ENCODE measurements around the gene PAIP2B.
A peak's percentile ranks its signal among the peaks of the same experiment; 100 is the strongest.
"Not testable (repeated sequence)": the region's sequence is repeated elsewhere in the genome, so short reads cannot be mapped to it uniquely, and the experiment has no call there.

PAIP2B gene

GRCh38 chr2:71190656-71191569 lies 36.0 kb downstream of the PAIP2B start:
- Mint-ChIP-seq H3K36me3 (ENCODE audit: low read depth) (peaks cover under 1% of the 10 kb centered on the region), H3K4me3 (no peak overlapping the region), H3K27me3 (no peaks in the 10 kb centered on the region), H3K27ac (no peak overlapping the region), H3K4me1 (no peaks in the 10 kb centered on the region), H3K9me3 (no peaks in the 10 kb centered on the region)
- DNase-seq (no peak), ATAC-seq (no peak)

GRCh38 chr2:71187589-71187988 lies 39.3 kb downstream of the PAIP2B start:
- no peaks in the 10 kb centered on the region for H3K9me3 Mint-ChIP-seq
- no peak overlapping the region for H3K4me3 Mint-ChIP-seq

GRCh38 chr2:71186973-71187372 lies 39.9 kb downstream of the PAIP2B start:
- no peak for ATAC-seq
- Mint-ChIP-seq H3K4me3 (no peak overlapping the region), H3K9me3 (no peaks in the 10 kb centered on the region), H3K4me1 (no peaks in the 10 kb centered on the region), H3K36me3 (ENCODE audit: low read depth) (no peaks in the 10 kb centered on the region), H3K27me3 (no peaks in the 10 kb centered on the region), H3K27ac (no peak overlapping the region)
- no peak for DNase-seq

More at GRCh38 chr2:71187589-71187988, 39.3 kb downstream of the PAIP2B start:
- H3K4me1 Mint-ChIP-seq: no peaks in the 10 kb centered on the region
- ATAC-seq (no peak), DNase-seq (no peak)
- H3K27me3 Mint-ChIP-seq: no peaks in the 10 kb centered on the region
- H3K27ac Mint-ChIP-seq: no peak overlapping the region
- H3K36me3 Mint-ChIP-seq (ENCODE audit: low read depth): no peaks in the 10 kb centered on the region

GRCh38 chr2:71183306-71184115 lies 43.4 kb downstream of the PAIP2B start:
- not testable (repeated sequence) for H3K4me3 Mint-ChIP-seq; H3K27me3 Mint-ChIP-seq; H3K9me3 Mint-ChIP-seq; H3K4me1 Mint-ChIP-seq; H3K36me3 Mint-ChIP-seq (ENCODE audit: low read depth); DNase-seq; ATAC-seq; H3K27ac Mint-ChIP-seq

- no peak for ATAC-seq
- DNase-seq: no peak
- no peaks in the 10 kb centered on the region for H3K27me3 Mint-ChIP-seq
- no peaks in the 10 kb centered on the region for H3K36me3 Mint-ChIP-seq (ENCODE audit: low read depth)
- no peaks in the 10 kb centered on the region for H3K4me1 Mint-ChIP-seq
- no peak overlapping the region for H3K27ac Mint-ChIP-seq
- H3K4me3 Mint-ChIP-seq: no peak overlapping the region
- H3K9me3 Mint-ChIP-seq: no peaks in the 10 kb centered on the region
Observed at GRCh38 chr2:71181316-71181715, 45.6 kb downstream of the PAIP2B start.

GRCh38 chr2:71178836-71179235 lies 48.1 kb downstream of the PAIP2B start:
- not testable (repeated sequence) for ATAC-seq; H3K4me3 Mint-ChIP-seq; DNase-seq; H3K27ac Mint-ChIP-seq; H3K36me3 Mint-ChIP-seq (ENCODE audit: low read depth); H3K27me3 Mint-ChIP-seq; H3K9me3 Mint-ChIP-seq
- H3K4me1 Mint-ChIP-seq: peaks cover 11% of the 10 kb centered on the region

GRCh38 chr2:71174207-71174606 lies 52.7 kb downstream of the PAIP2B start:
- peaks cover 3% of the 10 kb centered on the region for H3K27me3 Mint-ChIP-seq
- DNase-seq (no peak), ATAC-seq (no peak)
- H3K36me3 Mint-ChIP-seq (ENCODE audit: low read depth): no peaks in the 10 kb centered on the region
- H3K27ac Mint-ChIP-seq: peak overlapping the region; percentile 28
- no peaks in the 10 kb centered on the region for H3K9me3 Mint-ChIP-seq
- no peak overlapping the region for H3K4me3 Mint-ChIP-seq
- peaks cover 14% of the 10 kb centered on the region for H3K4me1 Mint-ChIP-seq

GRCh38 chr2:71173096-71173495 lies 53.8 kb downstream of the PAIP2B start:
- no peaks in the 10 kb centered on the region for H3K36me3 Mint-ChIP-seq (ENCODE audit: low read depth)
- H3K27ac Mint-ChIP-seq: no peak overlapping the region
- no peak for DNase-seq
- no peak overlapping the region for H3K4me3 Mint-ChIP-seq
- peaks cover 3% of the 10 kb centered on the region for H3K27me3 Mint-ChIP-seq
- peaks cover 14% of the 10 kb centered on the region for H3K4me1 Mint-ChIP-seq
- H3K9me3 Mint-ChIP-seq: no peaks in the 10 kb centered on the region
- no peak for ATAC-seq

GRCh38 chr2:71166812-71167211 lies 60.1 kb downstream of the PAIP2B start:
- Mint-ChIP-seq H3K27me3 (no peaks in the 10 kb centered on the region), H3K4me3 (no peak overlapping the region), H3K36me3 (ENCODE audit: low read depth) (no peaks in the 10 kb centered on the region), H3K9me3 (no peaks in the 10 kb centered on the region), H3K4me1 (peaks cover 2% of the 10 kb centered on the region), H3K27ac (no peak overlapping the region)
- DNase-seq (no peak), ATAC-seq (peak; percentile 65)

- no peaks in the 10 kb centered on the region for H3K36me3 Mint-ChIP-seq (ENCODE audit: low read depth)
Observed at GRCh38 chr2:71157124-71157793, 69.6 kb downstream of the PAIP2B start.

GRCh38 chr2:71156573-71156972 lies 70.3 kb downstream of the PAIP2B start:
- Mint-ChIP-seq H3K27ac (no peak overlapping the region), H3K4me3 (no peak overlapping the region), H3K36me3 (ENCODE audit: low read depth) (no peaks in the 10 kb centered on the region), H3K27me3 (peaks cover 6% of the 10 kb centered on the region), H3K9me3 (no peaks in the 10 kb centered on the region), H3K4me1 (peaks cover 3% of the 10 kb centered on the region)
- no peak for ATAC-seq
- no peak for DNase-seq

More at GRCh38 chr2:71157124-71157793, 69.6 kb downstream of the PAIP2B start:
- Mint-ChIP-seq H3K4me3 (no peak overlapping the region), H3K27me3 (peaks cover 6% of the 10 kb centered on the region), H3K4me1 (peaks cover 3% of the 10 kb centered on the region), H3K27ac (no peak overlapping the region), H3K9me3 (no peaks in the 10 kb centered on the region)
- DNase-seq (peak; percentile 77), ATAC-seq (peak; percentile 89)

- Mint-ChIP-seq H3K4me3 (no peak overlapping the region), H3K27me3 (peaks cover 6% of the 10 kb centered on the region), H3K36me3 (ENCODE audit: low read depth) (no peaks in the 10 kb centered on the region), H3K9me3 (no peaks in the 10 kb centered on the region), H3K4me1 (peaks cover 3% of the 10 kb centered on the region), H3K27ac (no peak overlapping the region)
- ATAC-seq (no peak), DNase-seq (no peak)
Observed at GRCh38 chr2:71155846-71156245, 71.1 kb downstream of the PAIP2B start.

GRCh38 chr2:71154798-71155197 lies 72.1 kb downstream of the PAIP2B start:
- H3K4me1 Mint-ChIP-seq: peaks cover 3% of the 10 kb centered on the region
- DNase-seq (peak; percentile 11), ATAC-seq (peak; percentile 63)
- H3K9me3 Mint-ChIP-seq: no peaks in the 10 kb centered on the region
- H3K4me3 Mint-ChIP-seq: no peak overlapping the region
- H3K27ac Mint-ChIP-seq: no peak overlapping the region
- peaks cover 2% of the 10 kb centered on the region for H3K36me3 Mint-ChIP-seq (ENCODE audit: low read depth)
- peaks cover 6% of the 10 kb centered on the region for H3K27me3 Mint-ChIP-seq

- H3K4me3 Mint-ChIP-seq: no peak overlapping the region
- peaks cover 3% of the 10 kb centered on the region for H3K4me1 Mint-ChIP-seq
- H3K27me3 Mint-ChIP-seq: peaks cover 6% of the 10 kb centered on the region
- no peak overlapping the region for H3K27ac Mint-ChIP-seq
- peaks cover 6% of the 10 kb centered on the region for H3K36me3 Mint-ChIP-seq (ENCODE audit: low read depth)
- H3K9me3 Mint-ChIP-seq: no peaks in the 10 kb centered on the region
- no peak for ATAC-seq
- no peak for DNase-seq
Observed at GRCh38 chr2:71154279-71154678, 72.6 kb downstream of the PAIP2B start.
